OCI-LY1 (cell line): ENCODE data around the gene HOXD10.

Experiments
- CTCF ChIP-seq: fragments of 200-600 bp; sonication (generic), shearing (Covaris generic); IDR thresholded peaks from 2 replicates; pipeline ENCODE4 v1.5.1; 2017; ENCODE audit warnings: mild to moderate bottlenecking, antibody characterized with exemption, low read length, moderate library complexity, mixed read lengths
- EZH2 ChIP-seq: fragments of 200-600 bp; sonication (generic), shearing (Covaris generic); IDR thresholded peaks from 2 replicates; pipeline ENCODE4 v1.8.0; 2017; ENCODE audit warnings: borderline replicate concordance, mixed run types, mild to moderate bottlenecking, antibody characterized with exemption, low read length, moderate library complexity, mixed read lengths

GRCh38 chr2:176137906-176138305 is 21.3 kb downstream of the HOXD10 start:
- TF ChIP-seq CTCF (no peak), EZH2 (no peak)
